ENCODE data around the gene SERPINB6.

The SERPINB6 gene

GRCh38 chr6:2952557-2953095, 18.7 kb downstream of the SERPINB6 start:
- Histone ChIP-seq H3K9me3 (ENCODE audit: control insufficient read depth, insufficient read depth, low read length) (no peaks in the 10 kb centered on the region), H3K4me1 (ENCODE audit: control insufficient read depth, insufficient read depth, low read length) (peaks cover 9% of the 10 kb centered on the region; the same call in 1 of the 2 replicates), H3K36me3 (ENCODE audit: control insufficient read depth, insufficient read depth, low read length) (peaks cover 6% of the 10 kb centered on the region; the same call in 1 of the 2 replicates), H3K27ac (ENCODE audit: low read depth, low read length) (no peak overlapping the region), H3K4me3 (ENCODE audit: low read depth, low read length) (no peak overlapping the region; the same call in 1 of the 2 replicates), H3K27me3 (ENCODE audit: control insufficient read depth, insufficient read depth, low read length) (no peaks in the 10 kb centered on the region), H3K9ac (ENCODE audit: low read depth, low read length) (no peak overlapping the region)

GRCh38 chr6:2951728-2952127, 19.6 kb downstream of the SERPINB6 start:
- no peaks in the 10 kb centered on the region for H3K9me3 ChIP-seq (ENCODE audit: control insufficient read depth, insufficient read depth, low read length)
- H3K4me3 ChIP-seq (ENCODE audit: low read depth, low read length), result no peak overlapping the region
- H3K27ac ChIP-seq (ENCODE audit: low read depth, low read length), result no peak overlapping the region
- no peak overlapping the region for H3K9ac ChIP-seq (ENCODE audit: low read depth, low read length)
- H3K27me3 ChIP-seq (ENCODE audit: control insufficient read depth, insufficient read depth, low read length), result no peaks in the 10 kb centered on the region
- peaks cover 9% of the 10 kb centered on the region; the same call in 1 of the 2 replicates for H3K4me1 ChIP-seq (ENCODE audit: control insufficient read depth, insufficient read depth, low read length)
- H3K36me3 ChIP-seq (ENCODE audit: control insufficient read depth, insufficient read depth, low read length), result peaks cover 6% of the 10 kb centered on the region; the same call in 1 of the 2 replicates

GRCh38 chr6:2950713-2951112, 20.7 kb downstream of the SERPINB6 start:
- H3K36me3 ChIP-seq (ENCODE audit: control insufficient read depth, insufficient read depth, low read length), result peaks cover 6% of the 10 kb centered on the region; the same call in 1 of the 2 replicates
- no peaks in the 10 kb centered on the region for H3K9me3 ChIP-seq (ENCODE audit: control insufficient read depth, insufficient read depth, low read length)
- H3K9ac ChIP-seq (ENCODE audit: low read depth, low read length), result no peak overlapping the region

DNA sequence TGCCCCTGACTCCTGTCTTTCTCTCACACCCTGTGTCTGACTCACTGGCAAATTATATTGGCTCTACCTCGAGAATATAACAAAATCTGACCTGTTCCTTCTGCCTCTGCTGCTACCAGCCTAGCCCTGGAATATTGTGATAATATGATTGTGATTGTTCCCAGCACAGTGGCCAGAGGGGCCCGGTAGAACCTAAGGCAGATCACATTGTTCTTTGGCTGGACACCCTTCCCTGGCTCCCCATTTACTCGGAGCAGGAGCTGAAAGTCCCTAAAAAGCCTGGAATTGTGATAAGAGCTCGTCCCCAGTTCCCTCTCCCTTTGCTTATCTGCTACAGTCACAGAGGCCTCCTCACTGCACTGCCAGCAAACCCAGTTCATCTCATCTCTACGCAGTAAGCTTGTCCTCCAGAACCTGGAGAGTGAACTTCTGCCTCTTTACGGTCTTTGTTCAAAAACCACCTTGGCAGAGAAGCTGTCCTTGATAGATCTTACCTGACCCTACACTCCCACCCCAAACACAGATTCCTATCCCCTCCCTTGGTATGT, 21.8 kb downstream of the SERPINB6 start:
- Histone ChIP-seq H3K36me3 (ENCODE audit: control insufficient read depth, insufficient read depth, low read length) (peaks cover 6% of the 10 kb centered on the region; the same call in 1 of the 2 replicates), H3K4me1 (ENCODE audit: control insufficient read depth, insufficient read depth, low read length) (peaks cover 11% of the 10 kb centered on the region; the same call in 1 of the 2 replicates), H3K9me3 (ENCODE audit: control insufficient read depth, insufficient read depth, low read length) (no peaks in the 10 kb centered on the region), H3K27me3 (ENCODE audit: control insufficient read depth, insufficient read depth, low read length) (no peaks in the 10 kb centered on the region), H3K9ac (ENCODE audit: low read depth, low read length) (no peak overlapping the region), H3K4me3 (ENCODE audit: low read depth, low read length) (no peak overlapping the region), H3K27ac (ENCODE audit: low read depth, low read length) (no peak overlapping the region)

More at GRCh38 chr6:2950713-2951112, 20.7 kb downstream of the SERPINB6 start:
- Histone ChIP-seq H3K27ac (ENCODE audit: low read depth, low read length) (no peak overlapping the region), H3K4me3 (ENCODE audit: low read depth, low read length) (no peak overlapping the region), H3K27me3 (ENCODE audit: control insufficient read depth, insufficient read depth, low read length) (no peaks in the 10 kb centered on the region), H3K4me1 (ENCODE audit: control insufficient read depth, insufficient read depth, low read length) (peaks cover 9% of the 10 kb centered on the region; the same call in 1 of the 2 replicates)

- H3K27ac ChIP-seq (ENCODE audit: low read depth, low read length), result no peak overlapping the region
- H3K9ac ChIP-seq (ENCODE audit: low read depth, low read length), result no peak overlapping the region
- no peaks in the 10 kb centered on the region for H3K27me3 ChIP-seq (ENCODE audit: control insufficient read depth, insufficient read depth, low read length)
- no peak overlapping the region for H3K4me3 ChIP-seq (ENCODE audit: low read depth, low read length)
- H3K9me3 ChIP-seq (ENCODE audit: control insufficient read depth, insufficient read depth, low read length), result no peaks in the 10 kb centered on the region
- peaks cover 16% of the 10 kb centered on the region for H3K4me1 ChIP-seq (ENCODE audit: control insufficient read depth, insufficient read depth, low read length)
- peaks cover 6% of the 10 kb centered on the region; the same call in 1 of the 2 replicates for H3K36me3 ChIP-seq (ENCODE audit: control insufficient read depth, insufficient read depth, low read length)
These were observed 22.2 kb downstream of the SERPINB6 start for GRCh38 chr6:2949121-2949520.

DNA sequence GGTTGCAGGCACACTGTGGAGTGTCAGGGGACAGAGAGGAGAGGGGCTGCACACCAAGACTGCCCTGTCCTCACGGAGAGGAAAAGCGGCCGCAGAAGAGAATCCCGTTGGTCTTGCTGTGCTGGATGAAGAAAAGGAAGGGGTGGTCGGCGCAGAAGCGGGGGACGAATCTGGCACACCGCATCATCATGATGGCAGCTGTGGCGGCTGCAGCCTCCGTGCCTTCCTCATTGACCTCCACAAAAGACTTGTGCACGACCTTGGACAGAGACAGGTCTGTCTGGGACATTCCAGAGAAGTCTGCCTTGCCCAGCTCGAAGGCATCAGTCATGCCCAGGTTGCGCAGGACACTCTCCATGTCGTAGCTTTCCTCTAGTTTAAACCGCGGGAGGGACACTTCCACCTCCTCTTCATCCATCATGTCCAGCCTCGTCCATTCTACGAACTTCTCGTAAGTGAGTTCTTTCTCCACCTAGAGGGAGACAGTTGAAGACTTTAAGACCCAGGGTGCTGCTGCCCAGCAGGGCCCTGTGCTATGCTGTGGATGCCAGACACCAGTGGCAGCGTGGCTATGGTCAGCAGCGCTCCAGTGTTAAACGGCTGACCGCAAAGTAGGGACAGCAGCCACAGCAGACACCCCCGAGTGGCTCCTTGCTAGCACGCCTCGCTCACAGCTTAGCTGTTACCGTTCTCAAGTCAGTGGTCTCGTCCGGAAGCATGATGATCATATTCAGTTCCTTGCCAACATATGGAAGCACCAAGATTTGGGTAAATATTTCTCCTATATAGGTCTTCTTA, 22.9 kb downstream of the SERPINB6 start:
- Histone ChIP-seq H3K27me3 (ENCODE audit: control insufficient read depth, insufficient read depth, low read length) (no peaks in the 10 kb centered on the region), H3K36me3 (ENCODE audit: control insufficient read depth, insufficient read depth, low read length) (peaks cover 6% of the 10 kb centered on the region; the same call in 1 of the 2 replicates), H3K4me1 (ENCODE audit: control insufficient read depth, insufficient read depth, low read length) (peaks cover 20% of the 10 kb centered on the region), H3K4me3 (ENCODE audit: low read depth, low read length) (no peak overlapping the region), H3K9me3 (ENCODE audit: control insufficient read depth, insufficient read depth, low read length) (no peaks in the 10 kb centered on the region), H3K27ac (ENCODE audit: low read depth, low read length) (no peak overlapping the region), H3K9ac (ENCODE audit: low read depth, low read length) (no peak overlapping the region)

GRCh38 chr6:2947445-2947844, 23.9 kb downstream of the SERPINB6 start:
- Histone ChIP-seq H3K27me3 (ENCODE audit: control insufficient read depth, insufficient read depth, low read length) (no peaks in the 10 kb centered on the region), H3K27ac (ENCODE audit: low read depth, low read length) (no peak overlapping the region), H3K9ac (ENCODE audit: low read depth, low read length) (no peak overlapping the region), H3K36me3 (ENCODE audit: control insufficient read depth, insufficient read depth, low read length) (peaks cover 6% of the 10 kb centered on the region; the same call in 1 of the 2 replicates), H3K4me3 (ENCODE audit: low read depth, low read length) (no peak overlapping the region), H3K4me1 (ENCODE audit: control insufficient read depth, insufficient read depth, low read length) (peaks cover 18% of the 10 kb centered on the region), H3K9me3 (ENCODE audit: control insufficient read depth, insufficient read depth, low read length) (no peaks in the 10 kb centered on the region)

DNA sequence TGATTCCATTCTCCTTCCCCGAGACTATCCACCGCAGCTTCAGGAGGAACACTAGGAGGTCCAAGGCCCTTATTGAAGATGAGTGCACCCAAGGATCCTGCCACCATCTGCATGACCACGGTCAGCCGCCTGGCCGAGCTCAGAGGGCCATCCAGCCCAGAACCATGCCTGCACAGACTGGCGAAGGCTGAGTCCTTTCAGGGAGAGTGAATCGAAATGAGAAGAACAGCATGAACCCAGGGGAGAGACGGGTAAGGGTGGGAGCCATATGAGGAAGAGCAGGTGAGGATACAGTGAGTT, 26.3 kb downstream of the SERPINB6 start:
- H3K9ac ChIP-seq (ENCODE audit: low read depth, low read length), result no peak overlapping the region
- no peaks in the 10 kb centered on the region for H3K27me3 ChIP-seq (ENCODE audit: control insufficient read depth, insufficient read depth, low read length)
- H3K36me3 ChIP-seq (ENCODE audit: control insufficient read depth, insufficient read depth, low read length), result peaks cover 6% of the 10 kb centered on the region; the same call in 1 of the 2 replicates
- no peak overlapping the region for H3K4me3 ChIP-seq (ENCODE audit: low read depth, low read length)
- H3K9me3 ChIP-seq (ENCODE audit: control insufficient read depth, insufficient read depth, low read length), result no peaks in the 10 kb centered on the region
- H3K4me1 ChIP-seq (ENCODE audit: control insufficient read depth, insufficient read depth, low read length), result peaks cover 12% of the 10 kb centered on the region; the same call in 1 of the 2 replicates
- no peak overlapping the region for H3K27ac ChIP-seq (ENCODE audit: low read depth, low read length)

DNA sequence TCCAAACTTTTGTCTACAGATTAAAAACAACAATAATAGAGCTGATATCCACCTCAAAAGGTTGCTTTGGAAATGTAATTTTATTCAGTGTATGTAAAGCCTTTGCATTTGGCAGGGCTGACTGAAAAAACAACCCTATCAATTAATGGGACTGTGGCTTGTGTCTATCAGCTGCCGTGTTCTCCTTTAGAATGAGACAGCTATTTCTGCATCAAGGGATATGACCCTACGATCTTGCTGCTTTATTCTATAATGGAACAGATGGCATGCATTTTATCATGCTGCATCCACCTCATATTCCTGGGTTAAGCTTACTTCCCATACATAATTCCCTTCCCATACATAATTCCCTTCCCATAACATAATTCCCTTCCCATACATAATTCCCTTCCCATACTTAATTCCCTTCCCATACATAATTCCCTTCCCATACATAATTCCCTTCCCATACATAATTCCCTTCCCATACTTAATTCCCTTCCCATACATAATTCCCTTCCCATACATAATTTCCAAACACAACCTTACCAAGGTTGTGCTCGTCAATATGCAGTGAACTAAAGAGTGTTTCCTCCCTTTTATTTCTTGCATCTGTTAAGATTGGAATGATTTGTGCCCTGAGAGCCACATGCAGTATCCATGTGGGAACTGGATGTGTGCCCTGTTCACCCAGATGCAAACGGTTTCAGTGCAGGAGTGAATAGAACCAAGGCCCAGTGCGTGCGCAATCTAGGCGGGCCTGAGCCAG, 26.8 kb downstream of the SERPINB6 start:
- H3K9ac ChIP-seq (ENCODE audit: low read depth, low read length), result no peak overlapping the region
- H3K27ac ChIP-seq (ENCODE audit: low read depth, low read length), result no peak overlapping the region
- H3K9me3 ChIP-seq (ENCODE audit: control insufficient read depth, insufficient read depth, low read length), result no peaks in the 10 kb centered on the region
- no peak overlapping the region for H3K4me3 ChIP-seq (ENCODE audit: low read depth, low read length)
- H3K27me3 ChIP-seq (ENCODE audit: control insufficient read depth, insufficient read depth, low read length), result no peaks in the 10 kb centered on the region
- H3K4me1 ChIP-seq (ENCODE audit: control insufficient read depth, insufficient read depth, low read length), result peaks cover 12% of the 10 kb centered on the region; the same call in 1 of the 2 replicates
- H3K36me3 ChIP-seq (ENCODE audit: control insufficient read depth, insufficient read depth, low read length), result peaks cover 6% of the 10 kb centered on the region; the same call in 1 of the 2 replicates

DNA sequence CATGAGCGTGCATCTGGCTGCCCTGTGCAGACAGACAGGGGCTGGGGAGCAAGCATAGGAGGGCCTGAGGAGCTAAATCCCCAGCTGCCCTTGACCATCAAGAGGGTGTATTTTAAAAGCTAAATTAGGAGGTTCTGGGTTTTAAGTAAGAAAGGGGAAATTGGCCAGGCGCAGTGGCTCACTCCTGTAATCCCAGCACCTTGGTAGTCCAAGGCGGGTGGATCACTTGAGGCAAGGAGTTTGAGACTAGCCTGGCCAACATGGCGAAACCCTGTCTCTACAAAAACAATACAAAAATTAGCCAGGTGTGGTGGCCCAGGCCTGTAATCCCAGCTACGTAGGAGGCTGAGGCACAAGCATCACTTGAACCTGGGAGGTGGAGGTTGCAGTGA, 27.8 kb downstream of the SERPINB6 start:
- H3K4me3 ChIP-seq (ENCODE audit: low read depth, low read length), result no peak overlapping the region
- peak overlapping the region; percentile 1 for H3K27ac ChIP-seq (ENCODE audit: low read depth, low read length)
- H3K4me1 ChIP-seq (ENCODE audit: control insufficient read depth, insufficient read depth, low read length), result peaks cover 12% of the 10 kb centered on the region; the same call in 1 of the 2 replicates
- no peaks in the 10 kb centered on the region for H3K27me3 ChIP-seq (ENCODE audit: control insufficient read depth, insufficient read depth, low read length)
- H3K36me3 ChIP-seq (ENCODE audit: control insufficient read depth, insufficient read depth, low read length), result peaks cover 6% of the 10 kb centered on the region; the same call in 1 of the 2 replicates
- H3K9me3 ChIP-seq (ENCODE audit: control insufficient read depth, insufficient read depth, low read length), result no peaks in the 10 kb centered on the region
- no peak overlapping the region for H3K9ac ChIP-seq (ENCODE audit: low read depth, low read length)
